ENCODE data around the gene TBX21. TPM values are rescaled to one million over a fixed set of nuclear protein-coding genes. Genes with fewer than 3 reads are reported as not detected.
A peak's percentile ranks its signal among the peaks of the same experiment; 100 is the strongest.

TBX21 gene, protein sequence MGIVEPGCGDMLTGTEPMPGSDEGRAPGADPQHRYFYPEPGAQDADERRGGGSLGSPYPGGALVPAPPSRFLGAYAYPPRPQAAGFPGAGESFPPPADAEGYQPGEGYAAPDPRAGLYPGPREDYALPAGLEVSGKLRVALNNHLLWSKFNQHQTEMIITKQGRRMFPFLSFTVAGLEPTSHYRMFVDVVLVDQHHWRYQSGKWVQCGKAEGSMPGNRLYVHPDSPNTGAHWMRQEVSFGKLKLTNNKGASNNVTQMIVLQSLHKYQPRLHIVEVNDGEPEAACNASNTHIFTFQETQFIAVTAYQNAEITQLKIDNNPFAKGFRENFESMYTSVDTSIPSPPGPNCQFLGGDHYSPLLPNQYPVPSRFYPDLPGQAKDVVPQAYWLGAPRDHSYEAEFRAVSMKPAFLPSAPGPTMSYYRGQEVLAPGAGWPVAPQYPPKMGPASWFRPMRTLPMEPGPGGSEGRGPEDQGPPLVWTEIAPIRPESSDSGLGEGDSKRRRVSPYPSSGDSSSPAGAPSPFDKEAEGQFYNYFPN
- 3.5 and 3.7 TPM in 2 replicates for total RNA-seq (2012; rRNA removed)

DNA sequence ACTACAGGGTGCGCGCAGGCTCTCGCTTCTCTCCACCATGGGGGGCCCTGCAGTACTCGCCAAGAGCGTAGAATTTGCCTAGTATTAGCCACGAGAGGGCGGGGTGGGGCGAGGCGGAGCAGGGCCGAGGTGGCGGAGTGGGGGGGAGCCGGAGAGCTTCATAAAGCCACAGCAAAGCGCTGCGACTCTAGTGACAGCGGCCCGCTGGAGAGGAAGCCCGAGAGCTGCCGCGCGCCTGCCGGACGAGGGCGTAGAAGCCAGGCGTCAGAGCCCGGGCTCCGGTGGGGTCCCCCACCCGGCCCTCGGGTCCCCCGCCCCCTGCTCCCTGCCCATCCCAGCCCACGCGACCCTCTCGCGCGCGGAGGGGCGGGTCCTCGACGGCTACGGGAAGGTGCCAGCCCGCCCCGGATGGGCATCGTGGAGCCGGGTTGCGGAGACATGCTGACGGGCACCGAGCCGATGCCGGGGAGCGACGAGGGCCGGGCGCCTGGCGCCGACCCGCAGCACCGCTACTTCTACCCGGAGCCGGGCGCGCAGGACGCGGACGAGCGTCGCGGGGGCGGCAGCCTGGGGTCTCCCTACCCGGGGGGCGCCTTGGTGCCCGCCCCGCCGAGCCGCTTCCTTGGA is at the start of gene TBX21:
TSS of gene TBX21 (plus strand) at position 190 of the 627 bp plus-strand sequence. CDS start at position 409, 219 bp downstream.
- Histone ChIP-seq H3K4me1 (ENCODE audit: control insufficient read depth, insufficient read depth, low read length) (no peaks in the 10 kb centered on the region), H3K4me2 (ENCODE audit: low read length) (peak within 1 kb of the TSS; percentile 56)

DNA sequence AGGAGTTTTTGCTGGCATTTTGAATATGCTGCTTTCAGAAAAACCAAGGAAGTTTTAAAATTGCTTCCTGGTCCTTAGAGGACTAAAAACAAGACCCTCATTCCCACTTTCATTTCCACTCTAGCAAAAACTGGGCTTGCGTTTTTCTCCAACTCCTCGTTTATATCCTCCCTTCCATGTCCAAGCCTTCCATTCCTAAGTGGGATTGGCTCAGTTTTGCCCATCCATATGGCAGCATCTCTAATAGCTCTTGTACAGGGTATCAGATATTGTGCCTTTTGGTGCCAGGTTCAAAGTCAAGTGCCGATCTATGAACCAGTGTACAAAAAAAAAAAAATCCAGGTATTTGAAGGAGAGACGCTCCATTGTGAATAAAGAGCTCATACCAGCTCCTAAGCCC is 49.0 kb upstream of the TBX21 start:
- Histone ChIP-seq H3K4me1 (ENCODE audit: control insufficient read depth, insufficient read depth, low read length) (peaks cover 13% of the 10 kb centered on the region), H3K4me3 (ENCODE audit: low read length) (no peak overlapping the region), H3K27me3 (ENCODE audit: control insufficient read depth, insufficient read depth, low read length) (no peaks in the 10 kb centered on the region), H3K9ac (ENCODE audit: low read depth, low read length) (no peak overlapping the region), H3K36me3 (ENCODE audit: insufficient read depth, low read length) (peaks cover 67% of the 10 kb centered on the region), H3K4me2 (ENCODE audit: low read length) (no peak overlapping the region), H3K9me3 (replicated peaks; ENCODE audit: low read length) (no peaks in the 10 kb centered on the region)

More for the DNA sequence above, at the start of gene TBX21:
- H3K9ac ChIP-seq (ENCODE audit: low read depth, low read length), result no peak within 1 kb of the TSS
- no peaks in the 10 kb centered on the region for H3K9me3 ChIP-seq (replicated peaks; ENCODE audit: low read length)
- no peak within 1 kb of the TSS for H3K4me3 ChIP-seq (ENCODE audit: low read length)
- H3K27me3 ChIP-seq (ENCODE audit: control insufficient read depth, insufficient read depth, low read length), result peaks cover 87% of the 10 kb centered on the region
- H3K36me3 ChIP-seq (ENCODE audit: insufficient read depth, low read length), result no peaks in the 10 kb centered on the region

DNA sequence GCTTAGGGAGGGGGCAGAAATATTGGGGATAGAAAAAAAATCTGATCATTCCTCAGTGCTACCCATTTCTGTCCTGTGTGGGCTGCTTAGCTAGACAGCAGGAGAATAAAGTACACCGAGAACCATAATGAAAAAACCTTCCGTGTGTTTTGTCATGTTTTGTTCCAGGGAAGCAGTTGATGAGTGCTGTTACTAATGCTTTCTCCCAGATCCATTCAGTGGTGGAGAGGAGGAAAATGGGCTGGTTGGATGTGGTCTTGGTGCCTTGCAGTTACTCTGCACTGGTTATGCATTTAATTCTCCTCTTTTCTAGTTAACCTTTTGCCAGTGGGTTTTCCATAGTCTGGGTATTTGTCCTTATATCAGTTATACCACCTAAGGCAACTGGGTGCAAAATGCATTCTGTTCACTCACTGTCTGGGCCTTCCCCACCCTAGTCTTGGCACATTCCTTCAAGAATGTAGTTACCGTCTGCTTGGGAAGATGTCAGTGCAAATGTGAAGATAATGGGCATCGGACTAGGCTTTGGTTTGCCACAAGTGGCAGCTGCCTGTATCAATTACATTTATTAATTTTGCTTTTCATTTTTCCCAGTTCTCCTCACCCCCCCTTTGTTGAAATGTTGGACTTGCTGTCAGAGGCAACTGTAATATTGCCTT is 48.4 kb upstream of the TBX21 start:
- H3K4me2 ChIP-seq (ENCODE audit: low read length), result no peak overlapping the region
- H3K4me1 ChIP-seq (ENCODE audit: control insufficient read depth, insufficient read depth, low read length), result peaks cover 13% of the 10 kb centered on the region
- peaks cover 63% of the 10 kb centered on the region for H3K36me3 ChIP-seq (ENCODE audit: insufficient read depth, low read length)
- no peaks in the 10 kb centered on the region for H3K27me3 ChIP-seq (ENCODE audit: control insufficient read depth, insufficient read depth, low read length)
- no peaks in the 10 kb centered on the region for H3K9me3 ChIP-seq (replicated peaks; ENCODE audit: low read length)
- H3K9ac ChIP-seq (ENCODE audit: low read depth, low read length), result no peak overlapping the region
- H3K4me3 ChIP-seq (ENCODE audit: low read length), result no peak overlapping the region

DNA sequence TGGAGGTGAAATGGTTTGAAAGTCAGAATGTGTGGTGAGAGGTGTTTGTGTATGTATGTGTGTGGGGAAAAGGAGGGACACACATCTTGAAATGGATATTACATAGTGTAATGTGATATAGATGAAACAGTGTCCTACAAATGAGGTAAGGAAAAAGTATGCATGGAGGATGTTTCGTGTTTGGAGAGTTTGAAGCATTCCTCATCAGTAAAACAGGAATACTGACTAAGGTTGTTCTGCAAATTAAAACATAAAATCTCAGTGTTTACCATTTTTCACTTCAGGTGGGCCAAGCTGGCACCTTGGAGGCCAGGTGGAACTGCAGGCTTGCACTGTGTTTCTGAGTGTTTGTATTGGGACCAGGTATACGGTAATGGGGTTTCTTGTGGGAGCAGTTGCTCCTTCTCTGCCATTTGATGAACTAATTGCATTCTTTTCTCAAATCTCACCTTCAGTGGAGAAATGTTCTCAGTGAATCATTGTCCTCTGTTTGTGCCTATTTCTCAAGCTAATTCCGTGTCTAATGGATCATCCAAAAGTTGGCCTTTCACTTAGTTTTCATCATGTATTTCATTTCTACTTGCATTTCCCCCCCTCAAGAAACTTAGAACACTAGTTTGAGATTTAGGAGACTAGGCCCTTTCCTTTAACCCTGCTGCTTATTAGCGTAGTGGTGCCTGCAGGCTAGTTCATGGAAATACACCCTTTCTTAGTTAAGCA is 47.3 kb upstream of the TBX21 start:
- Histone ChIP-seq H3K9ac (ENCODE audit: low read depth, low read length) (no peak overlapping the region), H3K36me3 (ENCODE audit: insufficient read depth, low read length) (peaks cover 53% of the 10 kb centered on the region), H3K4me2 (ENCODE audit: low read length) (no peak overlapping the region)

DNA sequence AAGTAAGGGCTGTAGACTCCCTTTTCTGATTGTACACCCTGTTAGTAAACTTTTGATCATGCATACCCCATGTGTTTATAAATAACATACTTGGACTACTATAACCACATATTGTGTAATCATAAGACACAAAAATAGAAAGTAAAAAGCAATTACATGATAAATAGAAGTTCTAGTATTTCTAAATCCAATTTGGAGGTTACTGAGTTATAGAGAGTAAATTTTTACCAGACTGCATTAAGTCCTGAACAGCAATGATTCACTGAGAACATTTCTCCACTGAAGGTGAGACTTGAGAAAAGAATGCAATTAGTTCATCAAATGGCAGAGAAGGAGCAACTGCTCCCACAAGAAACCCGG is 46.8 kb upstream of the TBX21 start:
- no peaks in the 10 kb centered on the region for H3K9me3 ChIP-seq (replicated peaks; ENCODE audit: low read length)
- H3K27me3 ChIP-seq (ENCODE audit: control insufficient read depth, insufficient read depth, low read length), result no peaks in the 10 kb centered on the region
- peaks cover 50% of the 10 kb centered on the region for H3K36me3 ChIP-seq (ENCODE audit: insufficient read depth, low read length)
- no peak overlapping the region for H3K4me2 ChIP-seq (ENCODE audit: low read length)
- no peak overlapping the region for H3K4me3 ChIP-seq (ENCODE audit: low read length)
- peaks cover 13% of the 10 kb centered on the region for H3K4me1 ChIP-seq (ENCODE audit: control insufficient read depth, insufficient read depth, low read length)
- no peak overlapping the region for H3K9ac ChIP-seq (ENCODE audit: low read depth, low read length)

More for the DNA sequence above, 47.3 kb upstream of the TBX21 start:
- H3K4me3 ChIP-seq (ENCODE audit: low read length), result no peak overlapping the region
- no peaks in the 10 kb centered on the region for H3K9me3 ChIP-seq (replicated peaks; ENCODE audit: low read length)
- H3K27me3 ChIP-seq (ENCODE audit: control insufficient read depth, insufficient read depth, low read length), result no peaks in the 10 kb centered on the region
- peaks cover 13% of the 10 kb centered on the region for H3K4me1 ChIP-seq (ENCODE audit: control insufficient read depth, insufficient read depth, low read length)

DNA sequence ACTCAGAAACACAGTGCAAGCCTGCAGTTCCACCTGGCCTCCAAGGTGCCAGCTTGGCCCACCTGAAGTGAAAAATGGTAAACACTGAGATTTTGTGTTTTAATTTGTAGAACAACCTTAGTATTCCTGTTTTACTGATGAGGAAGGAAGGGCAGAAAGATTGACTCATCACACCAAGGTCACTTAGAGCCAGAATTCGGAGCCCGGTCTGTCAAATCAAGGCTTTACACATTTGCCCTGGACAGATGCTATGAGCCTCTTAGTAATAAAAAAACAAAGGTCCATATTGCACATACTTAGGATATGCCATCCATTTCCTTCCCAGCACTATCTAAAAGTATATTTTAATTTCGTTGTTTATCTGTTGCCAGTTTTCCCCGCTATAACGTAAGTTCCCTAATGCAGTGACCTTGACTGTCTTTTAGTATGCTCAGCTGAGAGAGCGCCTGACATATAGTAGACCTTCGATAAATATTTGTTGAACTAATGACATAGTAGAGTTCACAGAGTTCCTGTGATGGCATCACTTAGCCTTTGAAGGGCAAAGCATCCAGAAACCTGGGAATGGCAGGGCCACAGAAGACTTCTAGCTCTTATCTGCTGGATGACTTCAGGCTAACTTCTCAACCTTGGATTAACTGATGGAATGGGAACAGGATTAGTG is 46.2 kb upstream of the TBX21 start:
- Histone ChIP-seq H3K4me2 (ENCODE audit: low read length) (no peak overlapping the region), H3K4me3 (ENCODE audit: low read length) (no peak overlapping the region), H3K9ac (ENCODE audit: low read depth, low read length) (no peak overlapping the region), H3K9me3 (replicated peaks; ENCODE audit: low read length) (no peaks in the 10 kb centered on the region), H3K27me3 (ENCODE audit: control insufficient read depth, insufficient read depth, low read length) (no peaks in the 10 kb centered on the region), H3K36me3 (ENCODE audit: insufficient read depth, low read length) (peaks cover 47% of the 10 kb centered on the region), H3K4me1 (ENCODE audit: control insufficient read depth, insufficient read depth, low read length) (peaks cover 13% of the 10 kb centered on the region)

DNA sequence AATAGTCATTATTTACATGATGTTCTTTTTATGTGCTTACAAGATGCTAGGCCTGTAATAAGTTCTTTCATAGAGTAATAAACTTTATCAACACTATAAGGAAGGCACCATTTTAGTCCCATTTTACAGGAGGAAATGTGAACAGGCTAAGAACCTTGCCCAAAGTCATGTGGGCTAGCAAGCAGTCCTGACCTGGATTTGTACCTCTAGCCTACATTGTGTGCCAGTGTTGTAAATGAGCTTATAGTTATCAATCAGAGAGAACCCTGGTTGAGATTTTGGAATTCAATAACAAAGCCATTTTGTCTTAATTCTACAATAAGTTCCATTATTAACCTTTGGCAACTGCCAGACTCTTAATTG is 45.7 kb upstream of the TBX21 start:
- Histone ChIP-seq H3K9me3 (replicated peaks; ENCODE audit: low read length) (no peaks in the 10 kb centered on the region), H3K9ac (ENCODE audit: low read depth, low read length) (no peak overlapping the region), H3K4me2 (ENCODE audit: low read length) (no peak overlapping the region), H3K4me1 (ENCODE audit: control insufficient read depth, insufficient read depth, low read length) (peaks cover 13% of the 10 kb centered on the region), H3K36me3 (ENCODE audit: insufficient read depth, low read length) (peaks cover 42% of the 10 kb centered on the region), H3K4me3 (ENCODE audit: low read length) (no peak overlapping the region), H3K27me3 (ENCODE audit: control insufficient read depth, insufficient read depth, low read length) (no peaks in the 10 kb centered on the region)

DNA sequence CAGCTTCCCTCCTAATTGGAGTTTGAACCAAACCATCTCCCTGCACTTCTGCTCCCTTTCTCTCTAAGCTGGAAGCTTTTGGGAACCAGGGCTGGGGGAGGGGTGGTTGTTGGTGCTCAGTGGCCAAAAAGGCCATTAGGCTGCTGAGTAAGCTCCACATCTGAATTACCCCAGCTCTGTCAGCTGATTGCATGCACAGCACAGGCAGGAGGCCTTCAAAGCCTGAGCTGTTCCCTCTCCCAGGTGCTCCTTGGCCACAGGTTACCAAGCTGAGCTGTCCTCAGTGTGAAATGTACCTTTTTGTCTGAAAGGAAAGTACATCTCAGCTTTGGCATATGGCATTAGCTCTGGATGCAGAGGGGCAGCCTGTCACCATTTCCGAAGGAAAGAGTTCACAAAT is 45.3 kb upstream of the TBX21 start:
- Histone ChIP-seq H3K4me1 (ENCODE audit: control insufficient read depth, insufficient read depth, low read length) (peaks cover 14% of the 10 kb centered on the region), H3K4me3 (ENCODE audit: low read length) (no peak overlapping the region), H3K4me2 (ENCODE audit: low read length) (no peak overlapping the region)

DNA sequence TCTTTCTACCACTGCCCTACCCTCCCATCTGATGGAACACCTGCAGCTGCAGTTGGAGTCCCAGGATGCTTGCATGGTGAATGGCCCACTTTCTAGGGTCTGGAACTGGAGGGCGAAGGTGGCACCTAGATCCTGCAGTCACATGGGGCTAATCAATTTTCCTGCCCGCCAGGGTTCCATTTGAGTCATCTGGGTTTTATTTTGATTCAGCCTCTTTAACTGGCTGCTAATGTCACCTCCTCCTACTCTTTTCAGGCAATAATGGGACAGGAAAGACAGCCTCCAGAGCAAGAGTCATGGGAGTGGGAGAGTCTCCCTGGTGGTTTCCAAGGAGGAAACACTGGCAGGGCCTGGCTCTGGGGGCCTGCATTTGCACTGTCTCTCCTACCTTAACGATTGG is 42.9 kb upstream of the TBX21 start:
- no peak overlapping the region for H3K4me3 ChIP-seq (ENCODE audit: low read length)
- H3K27me3 ChIP-seq (ENCODE audit: control insufficient read depth, insufficient read depth, low read length), result peaks cover 8% of the 10 kb centered on the region
- H3K9me3 ChIP-seq (replicated peaks; ENCODE audit: low read length), result no peaks in the 10 kb centered on the region
- H3K4me1 ChIP-seq (ENCODE audit: control insufficient read depth, insufficient read depth, low read length), result peaks cover 22% of the 10 kb centered on the region
- peaks cover 16% of the 10 kb centered on the region for H3K36me3 ChIP-seq (ENCODE audit: insufficient read depth, low read length)
- H3K9ac ChIP-seq (ENCODE audit: low read depth, low read length), result no peak overlapping the region
- no peak overlapping the region for H3K4me2 ChIP-seq (ENCODE audit: low read length)

More for the DNA sequence above, 45.3 kb upstream of the TBX21 start:
- Histone ChIP-seq H3K36me3 (ENCODE audit: insufficient read depth, low read length) (peaks cover 38% of the 10 kb centered on the region), H3K9ac (ENCODE audit: low read depth, low read length) (no peak overlapping the region), H3K9me3 (replicated peaks; ENCODE audit: low read length) (no peaks in the 10 kb centered on the region), H3K27me3 (ENCODE audit: control insufficient read depth, insufficient read depth, low read length) (peaks cover 3% of the 10 kb centered on the region)

DNA sequence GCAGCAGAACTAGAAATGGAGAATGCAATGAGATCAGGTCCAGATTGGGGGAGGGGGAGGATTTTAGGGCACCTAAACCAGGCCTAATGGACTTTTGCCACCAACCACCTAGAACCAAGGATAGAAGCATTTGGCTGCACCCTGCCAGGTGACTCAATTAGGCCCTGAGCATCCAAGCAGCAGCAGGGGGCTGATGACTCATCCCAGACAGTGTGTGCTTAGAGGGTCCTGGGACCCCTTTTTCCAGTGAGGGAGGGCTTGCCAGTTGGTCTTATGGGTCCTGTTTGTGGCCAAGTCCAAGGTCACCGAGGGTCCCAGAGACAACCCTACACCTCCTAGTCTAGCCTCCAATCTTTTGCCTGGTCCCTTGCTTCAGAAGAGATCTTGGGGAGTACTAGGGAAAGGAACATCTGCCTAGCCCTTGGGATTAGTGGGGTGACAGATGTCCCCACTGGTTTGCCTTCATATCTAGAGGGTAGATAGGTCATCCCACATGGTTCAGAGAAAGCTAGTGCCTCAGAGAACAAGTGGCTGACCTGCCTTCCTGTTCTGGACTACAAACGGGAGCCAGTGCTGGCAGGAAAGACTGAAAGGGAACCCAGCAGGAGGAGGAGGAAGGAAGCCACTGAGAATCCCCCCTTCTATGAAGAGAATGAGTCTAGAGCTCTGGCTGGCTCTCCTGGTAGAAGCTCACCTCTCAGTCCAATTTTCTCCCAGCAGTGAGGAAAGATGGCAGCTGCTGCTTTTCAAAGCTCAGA is 40.7 kb upstream of the TBX21 start:
- no peak overlapping the region for H3K4me3 ChIP-seq (ENCODE audit: low read length)
- H3K4me1 ChIP-seq (ENCODE audit: control insufficient read depth, insufficient read depth, low read length), result peaks cover 18% of the 10 kb centered on the region
- no peak overlapping the region for H3K4me2 ChIP-seq (ENCODE audit: low read length)
- H3K27me3 ChIP-seq (ENCODE audit: control insufficient read depth, insufficient read depth, low read length), result peaks cover 8% of the 10 kb centered on the region
- H3K9ac ChIP-seq (ENCODE audit: low read depth, low read length), result no peak overlapping the region
- H3K36me3 ChIP-seq (ENCODE audit: insufficient read depth, low read length), result peaks cover 2% of the 10 kb centered on the region
- H3K9me3 ChIP-seq (replicated peaks; ENCODE audit: low read length), result no peaks in the 10 kb centered on the region
